HCT116 (cell line): ENCODE measurements around the gene C14orf132.

Experiments
- FOSL1 ChIP-seq: IDR thresholded peaks from 2 replicates; pipeline ENCODE4 v1.6.1; 2012; ENCODE audit warnings: low read depth
- POLR2A ChIP-seq: IDR thresholded peaks from 2 replicates; pipeline ENCODE4 v1.7.0; 2011; ENCODE audit warnings: borderline replicate concordance; ENCODE audit not compliant: insufficient read depth, insufficient read length; ENCODE audit errors: extremely low read depth
- SIN3A ChIP-seq: IDR thresholded peaks from 2 replicates; pipeline ENCODE4 v1.6.1; 2012; ENCODE audit warnings: low read depth
- TF ChIP-seq, protein P1 (sequence below), 3 experiments: fragments of 200-600 bp in 1 of 3; sonication (generic) in 1 of 3; IDR thresholded peaks in 2 of 3; conservative IDR thresholded peaks in 1 of 3; 2 replicates each; pipeline ENCODE4 v1.5.1; 2012 to 2017; ENCODE audit warnings: low read depth in 2 of 3, low read length in 2 of 3, antibody characterized with exemption in 1 of 3, borderline replicate concordance in 1 of 3, control low read depth in 1 of 3, mild to moderate bottlenecking in 1 of 3, mixed read lengths in 1 of 3, mixed run types in 1 of 3, moderate library complexity in 1 of 3; ENCODE audit not compliant: insufficient read depth in 1 of 3
- TF ChIP-seq, protein P2 (sequence below): IDR thresholded peaks from 2 replicates; pipeline ENCODE4 v1.6.1; 2012

DNA sequence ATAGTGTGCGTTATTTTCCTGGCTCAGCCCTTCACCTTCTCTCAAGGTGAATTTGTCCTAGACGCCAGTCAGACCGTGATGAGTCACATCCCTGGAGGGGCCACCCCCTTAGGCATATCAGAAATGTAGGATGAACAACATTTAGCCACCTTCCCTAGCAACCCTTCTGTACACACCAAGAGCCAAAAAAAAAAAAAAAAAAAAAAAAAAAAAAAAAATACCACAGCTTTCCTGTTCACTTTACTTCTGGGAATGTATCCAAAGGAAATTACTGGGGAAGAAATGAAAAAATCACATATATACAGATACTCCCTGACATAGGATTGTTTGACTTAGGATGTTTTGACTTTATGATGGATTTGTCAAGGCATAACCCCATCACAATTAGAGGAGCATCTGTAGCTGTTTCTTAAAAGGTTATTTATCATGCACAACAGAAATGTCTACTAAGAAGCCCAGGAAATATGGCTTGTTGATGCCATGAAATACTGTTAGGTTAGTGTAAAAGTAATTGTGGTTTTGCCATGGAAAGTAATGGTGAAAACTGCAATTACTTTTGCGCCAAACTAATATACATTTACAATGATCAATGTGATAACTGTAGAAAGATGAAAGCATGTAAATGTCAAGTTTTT, 97.3 kb downstream of the C14orf132 start:
- TF ChIP-seq, protein P1, sequence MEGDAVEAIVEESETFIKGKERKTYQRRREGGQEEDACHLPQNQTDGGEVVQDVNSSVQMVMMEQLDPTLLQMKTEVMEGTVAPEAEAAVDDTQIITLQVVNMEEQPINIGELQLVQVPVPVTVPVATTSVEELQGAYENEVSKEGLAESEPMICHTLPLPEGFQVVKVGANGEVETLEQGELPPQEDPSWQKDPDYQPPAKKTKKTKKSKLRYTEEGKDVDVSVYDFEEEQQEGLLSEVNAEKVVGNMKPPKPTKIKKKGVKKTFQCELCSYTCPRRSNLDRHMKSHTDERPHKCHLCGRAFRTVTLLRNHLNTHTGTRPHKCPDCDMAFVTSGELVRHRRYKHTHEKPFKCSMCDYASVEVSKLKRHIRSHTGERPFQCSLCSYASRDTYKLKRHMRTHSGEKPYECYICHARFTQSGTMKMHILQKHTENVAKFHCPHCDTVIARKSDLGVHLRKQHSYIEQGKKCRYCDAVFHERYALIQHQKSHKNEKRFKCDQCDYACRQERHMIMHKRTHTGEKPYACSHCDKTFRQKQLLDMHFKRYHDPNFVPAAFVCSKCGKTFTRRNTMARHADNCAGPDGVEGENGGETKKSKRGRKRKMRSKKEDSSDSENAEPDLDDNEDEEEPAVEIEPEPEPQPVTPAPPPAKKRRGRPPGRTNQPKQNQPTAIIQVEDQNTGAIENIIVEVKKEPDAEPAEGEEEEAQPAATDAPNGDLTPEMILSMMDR (IDR thresholded peaks at IDR 0.05 in 2 of 3, conservative IDR thresholded peaks at IDR 0.05 in 1 of 3; ENCODE audit: borderline replicate concordance in 1 of 3, insufficient read depth in 1 of 3, low read depth in 2 of 3, low read length in 2 of 3), result no peak
- TF ChIP-seq FOSL1 (no peak), POLR2A (no peak), SIN3A (no peak)
- TF ChIP-seq, protein P2, sequence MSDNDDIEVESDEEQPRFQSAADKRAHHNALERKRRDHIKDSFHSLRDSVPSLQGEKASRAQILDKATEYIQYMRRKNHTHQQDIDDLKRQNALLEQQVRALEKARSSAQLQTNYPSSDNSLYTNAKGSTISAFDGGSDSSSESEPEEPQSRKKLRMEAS, result no peak
